ENCODE results near the gene DNAH1.

DNA sequence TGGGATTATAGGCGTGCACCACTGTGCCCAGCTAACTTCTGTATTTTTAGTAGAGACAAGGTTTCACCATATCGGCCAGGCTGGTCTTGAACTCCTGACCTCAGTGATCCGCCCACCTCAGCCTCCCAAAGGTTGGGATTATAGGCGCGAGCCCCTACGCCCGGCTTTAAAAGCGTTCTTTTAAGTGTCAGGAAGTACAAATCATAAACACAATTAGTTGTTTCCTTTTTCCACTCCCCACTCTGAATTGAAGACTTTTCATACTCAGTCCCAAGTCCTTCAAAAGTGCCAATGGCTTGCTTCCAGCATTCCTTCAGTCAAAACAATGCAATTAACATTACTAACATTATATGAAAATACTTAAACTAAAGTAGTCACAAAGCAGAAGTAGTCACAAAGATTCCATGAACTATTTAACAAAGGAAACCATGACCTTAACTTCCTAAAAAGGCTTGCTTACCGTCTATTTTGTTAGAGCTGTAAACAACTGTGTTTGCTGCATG lies 45.8 kb upstream of the DNAH1 start:
- TF ChIP-seq, protein P1, sequence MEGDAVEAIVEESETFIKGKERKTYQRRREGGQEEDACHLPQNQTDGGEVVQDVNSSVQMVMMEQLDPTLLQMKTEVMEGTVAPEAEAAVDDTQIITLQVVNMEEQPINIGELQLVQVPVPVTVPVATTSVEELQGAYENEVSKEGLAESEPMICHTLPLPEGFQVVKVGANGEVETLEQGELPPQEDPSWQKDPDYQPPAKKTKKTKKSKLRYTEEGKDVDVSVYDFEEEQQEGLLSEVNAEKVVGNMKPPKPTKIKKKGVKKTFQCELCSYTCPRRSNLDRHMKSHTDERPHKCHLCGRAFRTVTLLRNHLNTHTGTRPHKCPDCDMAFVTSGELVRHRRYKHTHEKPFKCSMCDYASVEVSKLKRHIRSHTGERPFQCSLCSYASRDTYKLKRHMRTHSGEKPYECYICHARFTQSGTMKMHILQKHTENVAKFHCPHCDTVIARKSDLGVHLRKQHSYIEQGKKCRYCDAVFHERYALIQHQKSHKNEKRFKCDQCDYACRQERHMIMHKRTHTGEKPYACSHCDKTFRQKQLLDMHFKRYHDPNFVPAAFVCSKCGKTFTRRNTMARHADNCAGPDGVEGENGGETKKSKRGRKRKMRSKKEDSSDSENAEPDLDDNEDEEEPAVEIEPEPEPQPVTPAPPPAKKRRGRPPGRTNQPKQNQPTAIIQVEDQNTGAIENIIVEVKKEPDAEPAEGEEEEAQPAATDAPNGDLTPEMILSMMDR (optimal IDR thresholded peaks at IDR 0.05 in 1 of 3, IDR thresholded peaks at IDR 0.05 in 1 of 3, conservative IDR thresholded peaks at IDR 0.05 in 1 of 3; ENCODE audit: extremely low read depth in 1 of 3, insufficient read depth in 2 of 3, low read length in 3 of 3) = no peak
- TF ChIP-seq EZH2 (IDR thresholded peaks at IDR 0.05; ENCODE audit: low read length) = no peak

All from keratinocyte (primary cell).